ENCODE data around the gene CEACAM8.
"Not testable (repeated sequence)": the region's sequence is repeated elsewhere in the genome, so short reads cannot be mapped to it uniquely, and the experiment has no call there.

The CEACAM8 gene

GRCh38 chr19:42610401-42610915 is 15.7 kb upstream of the CEACAM8 start:
- DNase-seq (ENCODE audit: low read depth, low spot score); H3K4me3 ChIP-seq (ENCODE audit: low read length); H3K27me3 ChIP-seq (ENCODE audit: control insufficient read depth, insufficient read depth, low read length); H3K27ac ChIP-seq (ENCODE audit: low read length); H3K4me1 ChIP-seq (ENCODE audit: control insufficient read depth, insufficient read depth, low read length); H3K9me3 ChIP-seq (ENCODE audit: control insufficient read depth, insufficient read depth, low read length); H3K36me3 ChIP-seq (ENCODE audit: control insufficient read depth, insufficient read depth, low read length): not testable (repeated sequence)
- no CpG with 5 or more reads among the region's 33 CpGs for WGBS (ENCODE audit: insufficient coverage, insufficient read length)

- peak; percentile 29 for DNase-seq (ENCODE audit: low read depth, low spot score)
- H3K36me3 ChIP-seq (ENCODE audit: control insufficient read depth, insufficient read depth, low read length) = no peaks in the 10 kb centered on the region
- no CpG with 5 or more reads among the region's 14 CpGs for WGBS (ENCODE audit: insufficient coverage, insufficient read length)
- H3K4me3 ChIP-seq (ENCODE audit: low read length) = no peak overlapping the region
- H3K9me3 ChIP-seq (ENCODE audit: control insufficient read depth, insufficient read depth, low read length) = no peaks in the 10 kb centered on the region; the same call in 1 of the 2 replicates
- H3K27me3 ChIP-seq (ENCODE audit: control insufficient read depth, insufficient read depth, low read length) = no peaks in the 10 kb centered on the region
- H3K27ac ChIP-seq (ENCODE audit: low read length) = no peak overlapping the region
- H3K4me1 ChIP-seq (ENCODE audit: control insufficient read depth, insufficient read depth, low read length) = no peaks in the 10 kb centered on the region
Measured at GRCh38 chr19:42606660-42607351, 12.1 kb upstream of the CEACAM8 start.

GRCh38 chr19:42601811-42602443 is 7.2 kb upstream of the CEACAM8 start:
- no peak overlapping the region for H3K27ac ChIP-seq (ENCODE audit: low read length)
- no peaks in the 10 kb centered on the region for H3K36me3 ChIP-seq (ENCODE audit: control insufficient read depth, insufficient read depth, low read length)
- H3K9me3 ChIP-seq (ENCODE audit: control insufficient read depth, insufficient read depth, low read length) = no peaks in the 10 kb centered on the region
- H3K27me3 ChIP-seq (ENCODE audit: control insufficient read depth, insufficient read depth, low read length) = no peaks in the 10 kb centered on the region
- DNase-seq (ENCODE audit: low read depth, low spot score) = no peak
- no peak overlapping the region for H3K4me3 ChIP-seq (ENCODE audit: low read length)
- WGBS (ENCODE audit: insufficient coverage, insufficient read length) = no CpG with 5 or more reads among the region's 5 CpGs
- no peaks in the 10 kb centered on the region for H3K4me1 ChIP-seq (ENCODE audit: control insufficient read depth, insufficient read depth, low read length)

- DNase-seq (ENCODE audit: low read depth, low spot score) = peak; percentile 16
- H3K27ac ChIP-seq (ENCODE audit: low read length) = no peak overlapping the region
- no CpG with 5 or more reads among the region's 16 CpGs for WGBS (ENCODE audit: insufficient coverage, insufficient read length)
- H3K4me3 ChIP-seq (ENCODE audit: low read length) = no peak overlapping the region
- H3K9me3 ChIP-seq (ENCODE audit: control insufficient read depth, insufficient read depth, low read length) = no peaks in the 10 kb centered on the region
- H3K27me3 ChIP-seq (ENCODE audit: control insufficient read depth, insufficient read depth, low read length) = no peaks in the 10 kb centered on the region
- no peaks in the 10 kb centered on the region for H3K36me3 ChIP-seq (ENCODE audit: control insufficient read depth, insufficient read depth, low read length)
- no peaks in the 10 kb centered on the region for H3K4me1 ChIP-seq (ENCODE audit: control insufficient read depth, insufficient read depth, low read length)
Measured at GRCh38 chr19:42596391-42597072, 1.8 kb upstream of the CEACAM8 start.

GRCh38 chr19:42595550-42596172 is 937 bp upstream of the CEACAM8 start:
- WGBS (ENCODE audit: insufficient coverage, insufficient read length) = no CpG with 5 or more reads among the region's 11 CpGs
- H3K4me1 ChIP-seq (ENCODE audit: control insufficient read depth, insufficient read depth, low read length) = no peaks in the 10 kb centered on the region
- no peaks in the 10 kb centered on the region for H3K9me3 ChIP-seq (ENCODE audit: control insufficient read depth, insufficient read depth, low read length)
- no peak for DNase-seq (ENCODE audit: low read depth, low spot score)
- H3K4me3 ChIP-seq (ENCODE audit: low read length) = no peak overlapping the region
- no peaks in the 10 kb centered on the region for H3K36me3 ChIP-seq (ENCODE audit: control insufficient read depth, insufficient read depth, low read length)
- no peaks in the 10 kb centered on the region for H3K27me3 ChIP-seq (ENCODE audit: control insufficient read depth, insufficient read depth, low read length)
- no peak overlapping the region for H3K27ac ChIP-seq (ENCODE audit: low read length)

GRCh38 chr19:42589792-42590191 is 4.9 kb downstream of the CEACAM8 start:
- Histone ChIP-seq H3K36me3 (ENCODE audit: control insufficient read depth, insufficient read depth, low read length) (no peaks in the 10 kb centered on the region), H3K27me3 (ENCODE audit: control insufficient read depth, insufficient read depth, low read length) (no peaks in the 10 kb centered on the region), H3K4me3 (ENCODE audit: low read length) (no peak overlapping the region), H3K9me3 (ENCODE audit: control insufficient read depth, insufficient read depth, low read length) (no peaks in the 10 kb centered on the region), H3K4me1 (ENCODE audit: control insufficient read depth, insufficient read depth, low read length) (no peaks in the 10 kb centered on the region), H3K27ac (ENCODE audit: low read length) (no peak overlapping the region)
- DNase-seq (ENCODE audit: low read depth, low spot score) = no peak
- WGBS (ENCODE audit: insufficient coverage, insufficient read length) = no CpG with 5 or more reads among the region's 7 CpGs

- Histone ChIP-seq H3K9me3 (ENCODE audit: control insufficient read depth, insufficient read depth, low read length) (no peaks in the 10 kb centered on the region), H3K4me1 (ENCODE audit: control insufficient read depth, insufficient read depth, low read length) (no peaks in the 10 kb centered on the region), H3K4me3 (ENCODE audit: low read length) (no peak overlapping the region), H3K27ac (ENCODE audit: low read length) (no peak overlapping the region), H3K36me3 (ENCODE audit: control insufficient read depth, insufficient read depth, low read length) (no peaks in the 10 kb centered on the region), H3K27me3 (ENCODE audit: control insufficient read depth, insufficient read depth, low read length) (no peaks in the 10 kb centered on the region)
- no peak for DNase-seq (ENCODE audit: low read depth, low spot score)
Measured at GRCh38 chr19:42584466-42584865, 10.3 kb downstream of the CEACAM8 start.

GRCh38 chr19:42577016-42577415 is 17.7 kb downstream of the CEACAM8 start:
- H3K4me1 ChIP-seq (ENCODE audit: control insufficient read depth, insufficient read depth, low read length) = no peaks in the 10 kb centered on the region
- DNase-seq (ENCODE audit: low read depth, low spot score) = no peak
- no peak overlapping the region for H3K4me3 ChIP-seq (ENCODE audit: low read length)
- no peak overlapping the region for H3K27ac ChIP-seq (ENCODE audit: low read length)
- no peaks in the 10 kb centered on the region for H3K27me3 ChIP-seq (ENCODE audit: control insufficient read depth, insufficient read depth, low read length)
- H3K9me3 ChIP-seq (ENCODE audit: control insufficient read depth, insufficient read depth, low read length) = no peaks in the 10 kb centered on the region
- no CpG with 5 or more reads among the region's 1 CpG for WGBS (ENCODE audit: insufficient coverage, insufficient read length)
- H3K36me3 ChIP-seq (ENCODE audit: control insufficient read depth, insufficient read depth, low read length) = no peaks in the 10 kb centered on the region

- H3K27me3 ChIP-seq (ENCODE audit: control insufficient read depth, insufficient read depth, low read length) = no peaks in the 10 kb centered on the region
- no peak overlapping the region for H3K27ac ChIP-seq (ENCODE audit: low read length)
- DNase-seq (ENCODE audit: low read depth, low spot score) = no peak
Measured at GRCh38 chr19:42576241-42576640, 18.5 kb downstream of the CEACAM8 start.

GRCh38 chr19:42573642-42574041 is 21.1 kb downstream of the CEACAM8 start:
- Histone ChIP-seq H3K36me3 (ENCODE audit: control insufficient read depth, insufficient read depth, low read length) (no peaks in the 10 kb centered on the region), H3K4me3 (ENCODE audit: low read length) (no peak overlapping the region), H3K27me3 (ENCODE audit: control insufficient read depth, insufficient read depth, low read length) (no peaks in the 10 kb centered on the region), H3K4me1 (ENCODE audit: control insufficient read depth, insufficient read depth, low read length) (no peaks in the 10 kb centered on the region), H3K9me3 (ENCODE audit: control insufficient read depth, insufficient read depth, low read length) (no peaks in the 10 kb centered on the region), H3K27ac (ENCODE audit: low read length) (no peak overlapping the region)
- WGBS (ENCODE audit: insufficient coverage, insufficient read length) = no CpG with 5 or more reads among the region's 1 CpG
- no peak for DNase-seq (ENCODE audit: low read depth, low spot score)

More at GRCh38 chr19:42576241-42576640, 18.5 kb downstream of the CEACAM8 start:
- Histone ChIP-seq H3K36me3 (ENCODE audit: control insufficient read depth, insufficient read depth, low read length) (no peaks in the 10 kb centered on the region), H3K9me3 (ENCODE audit: control insufficient read depth, insufficient read depth, low read length) (no peaks in the 10 kb centered on the region), H3K4me3 (ENCODE audit: low read length) (no peak overlapping the region), H3K4me1 (ENCODE audit: control insufficient read depth, insufficient read depth, low read length) (no peaks in the 10 kb centered on the region)
- WGBS (ENCODE audit: insufficient coverage, insufficient read length) = no CpG with 5 or more reads among the region's 2 CpGs
